H9 (cell line): ENCODE results near the gene SS18L1. TPM values are rescaled to one million over a fixed set of nuclear protein-coding genes. Genes with fewer than 3 reads are reported as not detected.

Experiments used
- DNase-seq: peaks from one replicate; pipeline ENCODE4 v3.0.0-alpha.2; 2017
- H2AFZ ChIP-seq: one replicate; pipeline ENCODE4 v1.6.1; 2013; ENCODE audit warnings: mild to moderate bottlenecking, low read length, control low read depth, moderate library complexity
- H2AK5ac ChIP-seq: 2 replicates; pipeline ENCODE4 v1.6.1; 2013; ENCODE audit warnings: low read length, control low read depth, mixed read lengths; ENCODE audit not compliant: insufficient read length
- H2BK120ac ChIP-seq: one replicate; pipeline ENCODE4 v1.6.1; 2013; ENCODE audit warnings: low read depth, mild to moderate bottlenecking, low read length, control low read depth, inconsistent platforms; ENCODE audit not compliant: poor library complexity, severe bottlenecking
- H2BK12ac ChIP-seq: 2 replicates; pipeline ENCODE4 v1.6.1; 2013; ENCODE audit warnings: low read length, control low read depth, mixed read lengths, low read depth; ENCODE audit not compliant: insufficient read length
- H2BK15ac ChIP-seq: 2 replicates; pipeline ENCODE4 v1.6.1; 2013; ENCODE audit warnings: low read depth, low read length, control low read depth
- H2BK20ac ChIP-seq: one replicate; pipeline ENCODE4 v1.6.1; 2013; ENCODE audit warnings: low read depth, mild to moderate bottlenecking, low read length, control low read depth, inconsistent platforms; ENCODE audit not compliant: poor library complexity, severe bottlenecking
- H2BK5ac ChIP-seq: 2 replicates; pipeline ENCODE4 v1.6.1; 2013; ENCODE audit warnings: low read length, control low read depth, mixed read lengths; ENCODE audit not compliant: insufficient read length
- H3K14ac ChIP-seq: 2 replicates; pipeline ENCODE4 v1.6.1; 2013; ENCODE audit warnings: low read length, control low read depth; ENCODE audit not compliant: insufficient read depth
- H3K18ac ChIP-seq: 2 replicates; pipeline ENCODE4 v1.6.1; 2013; ENCODE audit warnings: low read depth, mild to moderate bottlenecking, mixed read lengths, low read length, control low read depth; ENCODE audit not compliant: insufficient read length
- H3K23ac ChIP-seq: 2 replicates; pipeline ENCODE4 v1.6.1; 2013; ENCODE audit warnings: low read length, control low read depth, mixed read lengths, low read depth; ENCODE audit not compliant: insufficient read length
- H3K23me2 ChIP-seq: 2 replicates; pipeline ENCODE4 v1.6.1; 2013; ENCODE audit warnings: low read depth, mild to moderate bottlenecking, mixed read lengths, low read length, control low read depth; ENCODE audit not compliant: insufficient read length, poor library complexity, severe bottlenecking
- H3K27ac ChIP-seq: 2 replicates; pipeline ENCODE4 v1.5.1; 2013; ENCODE audit warnings: low read length, control low read depth, mixed read lengths, low read depth; ENCODE audit not compliant: insufficient read length
- H3K27me3 ChIP-seq: 2 replicates; pipeline ENCODE4 v1.6.1; 2013; ENCODE audit warnings: low read length, control low read depth, inconsistent platforms; ENCODE audit not compliant: insufficient read depth
- H3K4ac ChIP-seq: 2 replicates; pipeline ENCODE4 v1.6.1; 2013; ENCODE audit warnings: low read depth, mild to moderate bottlenecking, control low read depth, inconsistent platforms, low read length, moderate library complexity
- H3K4me1 ChIP-seq: 2 replicates; pipeline ENCODE4 v1.6.1; 2013; ENCODE audit warnings: low read length, control low read depth, inconsistent platforms; ENCODE audit not compliant: insufficient read depth
- H3K4me2 ChIP-seq: 2 replicates; pipeline ENCODE4 v1.6.1; 2013; ENCODE audit warnings: low read length, control low read depth, mixed read lengths; ENCODE audit not compliant: insufficient read length, insufficient read depth
- H3K56ac ChIP-seq: 2 replicates; pipeline ENCODE4 v1.6.1; 2013; ENCODE audit warnings: low read depth, mild to moderate bottlenecking, mixed read lengths, low read length, control low read depth; ENCODE audit not compliant: insufficient read length
- H3K79me1 ChIP-seq: 2 replicates; pipeline ENCODE4 v1.6.1; 2013; ENCODE audit warnings: low read depth, mild to moderate bottlenecking, moderate library complexity, low read length, control low read depth, inconsistent platforms; ENCODE audit not compliant: insufficient read depth, poor library complexity, severe bottlenecking
- H3K79me2 ChIP-seq: 2 replicates; pipeline ENCODE4 v1.6.1; 2013; ENCODE audit warnings: low read length, control low read depth, inconsistent platforms; ENCODE audit not compliant: insufficient read depth
- H3K9ac ChIP-seq: 2 replicates; pipeline ENCODE4 v1.6.1; 2013; ENCODE audit warnings: low read length, control low read depth, mixed read lengths; ENCODE audit not compliant: insufficient read length; ENCODE audit errors: extremely low read depth
- H3K9me3 ChIP-seq: one replicate; pipeline ENCODE4 v1.6.1; 2013; ENCODE audit warnings: low read depth, low read length, inconsistent platforms; ENCODE audit not compliant: control insufficient read depth
- H3T11ph ChIP-seq: one replicate; pipeline ENCODE4 v1.6.1; 2013; ENCODE audit warnings: mild to moderate bottlenecking, low read length, control low read depth, inconsistent platforms
- H4K20me1 ChIP-seq: one replicate; pipeline ENCODE4 v1.6.1; 2013; ENCODE audit not compliant: control insufficient read depth, insufficient read length, insufficient read depth
- H4K5ac ChIP-seq: 2 replicates; pipeline ENCODE4 v1.6.1; 2013; ENCODE audit warnings: low read depth, mild to moderate bottlenecking, mixed read lengths, low read length, control low read depth; ENCODE audit not compliant: insufficient read length
- H4K8ac ChIP-seq: replicated peaks from 2 replicates; pipeline ENCODE4 v1.6.1; 2013; ENCODE audit warnings: low read length, control low read depth, mixed read lengths, low read depth; ENCODE audit not compliant: insufficient read length
- H4K91ac ChIP-seq: 2 replicates; pipeline ENCODE4 v1.6.1; 2013; ENCODE audit warnings: low read depth, mild to moderate bottlenecking, moderate library complexity, mixed read lengths, low read length, control low read depth; ENCODE audit not compliant: insufficient read length
- H3K27ac Mint-ChIP-seq, 3 experiments: 2 replicates in 2 of 3; 3 replicates in 1 of 3; pipeline ENCODE4 v1.8.0; 2020 to 2021; ENCODE audit warnings: mixed read lengths in 3 of 3, mild to moderate bottlenecking in 1 of 3, moderate library complexity in 1 of 3
- H3K27me3 Mint-ChIP-seq: 2 replicates; pipeline ENCODE4 v1.8.0; 2021; ENCODE audit warnings: low read depth, mild to moderate bottlenecking, moderate library complexity, mixed read lengths
- H3K36me3 Mint-ChIP-seq, 3 experiments: 2 replicates in 2 of 3; 3 replicates in 1 of 3; pipeline ENCODE4 v1.8.0; 2020 to 2021; ENCODE audit warnings: low read depth in 3 of 3, mixed read lengths in 3 of 3; ENCODE audit not compliant: insufficient read depth in 1 of 3
- H3K4me1 Mint-ChIP-seq, 2 experiments: 2 replicates each; pipeline ENCODE4 v1.8.0; 2020; ENCODE audit warnings: mixed read lengths in 2 of 2
- H3K4me3 Mint-ChIP-seq, 2 experiments: 2 replicates in 1 of 2; 3 replicates in 1 of 2; pipeline ENCODE4 v1.8.0; 2020 to 2021; ENCODE audit warnings: mild to moderate bottlenecking in 2 of 2, mixed read lengths in 2 of 2, moderate library complexity in 1 of 2
- H3K9me3 Mint-ChIP-seq, 2 experiments: 2 replicates in 1 of 2; 3 replicates in 1 of 2; pipeline ENCODE4 v1.8.0; 2020; ENCODE audit warnings: mild to moderate bottlenecking in 2 of 2, mixed read lengths in 2 of 2, moderate library complexity in 1 of 2
- CTCF ChIP-seq: fragments of 200-600 bp; sonication (generic); conservative IDR thresholded peaks from 3 replicates; pipeline ENCODE4 v1.8.0; 2021; ENCODE audit warnings: antibody characterized with exemption, mild to moderate bottlenecking
- WGBS: extraction: QIAGEN DNeasy Blood & Tissue Kit; methylation state at CpG from one replicate; pipeline ENCODE4 v1.1.7; 2013; ENCODE audit warnings: missing lambda C conversion rate, low lambda C conversion rate, mixed read lengths; ENCODE audit not compliant: insufficient read length; ENCODE audit errors: extremely low coverage; 5-methylcytosine and 5-hydroxymethylcytosine counted together
- total RNA-seq: library from RNA; stranded (reverse); gene quantifications from 2 replicates; pipeline ENCODE4 v1.2.1, GENCODE V29; 2021

SS18L1 gene
- total RNA-seq, 1 experiment from 2014 or later = 22.2 TPM

GRCh38 chr20:62176866-62177265 is 33.3 kb downstream of the SS18L1 start:
- no peak overlapping the region for H3K18ac ChIP-seq
- H3K79me2 ChIP-seq = no peaks in the 10 kb centered on the region
- no peak overlapping the region for H4K5ac ChIP-seq
- no peak overlapping the region for H2BK120ac ChIP-seq
- H3K4me1 Mint-ChIP-seq = peaks cover 4% of the 10 kb centered on the region in 2 experiments
- no peak overlapping the region for H2BK12ac ChIP-seq
- no peak overlapping the region for H4K8ac ChIP-seq
- H3K23me2 ChIP-seq = no peaks in the 10 kb centered on the region
- no peak overlapping the region for H3K4ac ChIP-seq
- H2BK15ac ChIP-seq = no peak overlapping the region
- H3K4me2 ChIP-seq = no peak overlapping the region
- no peak overlapping the region for H3K23ac ChIP-seq
- no peaks in the 10 kb centered on the region for H4K20me1 ChIP-seq
- peaks cover 9 to 40% (median 22%) of the 10 kb centered on the region in 3 experiments for H3K36me3 Mint-ChIP-seq
- TF ChIP-seq CTCF = no peak
- H2AK5ac ChIP-seq = no peak overlapping the region
- no peak overlapping the region for H3K4me3 Mint-ChIP-seq
- no peak overlapping the region for H3K9ac ChIP-seq
- no peak overlapping the region for H2BK20ac ChIP-seq
- H4K91ac ChIP-seq = no peak overlapping the region
- no peaks in the 10 kb centered on the region for H3K9me3 ChIP-seq
- no peaks in the 10 kb centered on the region for H3K27me3 Mint-ChIP-seq
- H3K56ac ChIP-seq = no peak overlapping the region
- no peaks in the 10 kb centered on the region for H3K9me3 Mint-ChIP-seq
- no peak overlapping the region for H2BK5ac ChIP-seq
- H2AFZ ChIP-seq = no peak overlapping the region
- no peaks in the 10 kb centered on the region for H3K4me1 ChIP-seq
- H3T11ph ChIP-seq = no peak overlapping the region
- H3K79me1 ChIP-seq = no peaks in the 10 kb centered on the region
- H3K14ac ChIP-seq = no peak overlapping the region
- no peak overlapping the region for H3K27ac ChIP-seq
- no peaks in the 10 kb centered on the region for H3K27me3 ChIP-seq
- no peak for DNase-seq
- peak overlapping the region in 1 of 3 experiments; percentile 61; a peak in 2 of 7 replicates for H3K27ac Mint-ChIP-seq
- WGBS = no CpG with 5 or more reads among the region's 15 CpGs
